HepG2 (cell line): ENCODE results near the gene TMEM151A. TPM values are rescaled to one million over a fixed set of nuclear protein-coding genes. Genes with fewer than 3 reads are reported as not detected.
A peak's percentile ranks its signal among the peaks of the same experiment; 100 is the strongest.

Experiments used
- ARID3A ChIP-seq: IDR thresholded peaks from 2 replicates; pipeline ENCODE4 v1.6.1; 2012; ENCODE audit warnings: low read depth, low read length, improper control_type of control experiment
- ATAD3A ChIP-seq: sonication (generic); formaldehyde crosslinking; IDR thresholded peaks from 2 replicates; pipeline ENCODE4 v1.4.0; 2020; ENCODE audit warnings: missing genetic modification reagents
- CBX5 ChIP-seq: sonication (generic); formaldehyde crosslinking; IDR thresholded peaks from 2 replicates; pipeline ENCODE4 v1.4.0; 2020; ENCODE audit warnings: missing genetic modification reagents, borderline replicate concordance
- DNMT3B ChIP-seq: conservative IDR thresholded peaks from 2 replicates; pipeline ENCODE4 v1.6.1; 2016; ENCODE audit warnings: missing biosample characterization, control low read depth
- FOXK2 ChIP-seq: fragments of 450-650 bp; IDR thresholded peaks from 2 replicates; pipeline ENCODE4 v1.6.1; 2016
- GRHL1 ChIP-seq: sonication (generic); formaldehyde crosslinking; conservative IDR thresholded peaks from 2 replicates; pipeline ENCODE4 v1.8.0; 2022; ENCODE audit warnings: missing genetic modification reagents
- GTF2F1 ChIP-seq: fragments of 150-350 bp; IDR thresholded peaks from 2 replicates; pipeline ENCODE4 v1.6.1; 2014; ENCODE audit warnings: low read length
- MTF1 ChIP-seq: sonication (generic); formaldehyde crosslinking; IDR thresholded peaks from 2 replicates; pipeline ENCODE4 v1.5.0; 2020; ENCODE audit warnings: missing genetic modification reagents
- MXD1 ChIP-seq: sonication (generic); formaldehyde crosslinking; IDR thresholded peaks from 2 replicates; pipeline ENCODE4 v1.4.0; 2020; ENCODE audit warnings: mild to moderate bottlenecking, missing genetic modification reagents
- NKX3-1 ChIP-seq: sonication (generic); formaldehyde crosslinking; IDR thresholded peaks from 2 replicates; pipeline ENCODE4 v1.5.0; 2020; ENCODE audit warnings: missing genetic modification reagents
- PAF1 ChIP-seq: IDR thresholded peaks from 2 replicates; pipeline ENCODE4 v1.6.1; 2016; ENCODE audit warnings: missing genetic modification reagents, missing compliant biosample characterization
- PHF21A ChIP-seq: sonication (generic); formaldehyde crosslinking; IDR thresholded peaks from 2 replicates; pipeline ENCODE4 v1.5.0; 2020; ENCODE audit warnings: mild to moderate bottlenecking, missing genetic modification reagents
- POLR2G ChIP-seq: fragments of 200-400 bp; formaldehyde crosslinking; IDR thresholded peaks from 2 replicates; pipeline ENCODE4 v1.6.1; 2018; ENCODE audit warnings: mild to moderate bottlenecking, low read depth, low read length, moderate library complexity
- RELA ChIP-seq: sonication (generic); formaldehyde crosslinking; IDR thresholded peaks from 2 replicates; pipeline ENCODE4 v1.4.0; 2020; ENCODE audit warnings: missing genetic modification reagents
- REXO4 ChIP-seq: sonication (generic); formaldehyde crosslinking; IDR thresholded peaks from 2 replicates; pipeline ENCODE4 v1.8.0; 2022; ENCODE audit warnings: missing genetic modification reagents, mild to moderate bottlenecking, borderline replicate concordance
- TARDBP ChIP-seq: sonication (generic); formaldehyde crosslinking; IDR thresholded peaks from 2 replicates; pipeline ENCODE4 v1.8.0; 2022; ENCODE audit warnings: mild to moderate bottlenecking, missing genetic modification reagents
- THAP7 ChIP-seq: sonication (generic); formaldehyde crosslinking; IDR thresholded peaks from 2 replicates; pipeline ENCODE4 v1.8.1; 2023; ENCODE audit warnings: mild to moderate bottlenecking, missing genetic modification reagents
- TP53 ChIP-seq: sonication (generic); formaldehyde crosslinking; conservative IDR thresholded peaks from 2 replicates; pipeline ENCODE4 v1.4.0; 2020; ENCODE audit warnings: missing genetic modification reagents
- ZBTB7B ChIP-seq: sonication (generic); formaldehyde crosslinking; IDR thresholded peaks from 2 replicates; pipeline ENCODE4 v1.4.0; 2020; ENCODE audit warnings: missing genetic modification reagents
- ZFX ChIP-seq: sonication (generic); formaldehyde crosslinking; IDR thresholded peaks from 2 replicates; pipeline ENCODE4 v1.4.0; 2020; ENCODE audit warnings: mild to moderate bottlenecking, low read depth, missing genetic modification reagents, moderate library complexity
- ZNF264 ChIP-seq: sonication (generic); formaldehyde crosslinking; IDR thresholded peaks from 2 replicates; pipeline ENCODE4 v1.4.0; 2020; ENCODE audit warnings: missing genetic modification reagents
- ZNF44 ChIP-seq: sonication (generic); formaldehyde crosslinking; IDR thresholded peaks from 2 replicates; pipeline ENCODE4 v1.5.1; 2020; ENCODE audit warnings: mild to moderate bottlenecking, missing genetic modification reagents
- ZNF484 ChIP-seq: sonication (generic); formaldehyde crosslinking; IDR thresholded peaks from 2 replicates; pipeline ENCODE4 v1.5.1; 2020; ENCODE audit warnings: mild to moderate bottlenecking, low read depth, missing genetic modification reagents, borderline replicate concordance
- ZNF788 ChIP-seq: sonication (generic); formaldehyde crosslinking; IDR thresholded peaks from 2 replicates; pipeline ENCODE4 v1.5.0; 2020; ENCODE audit warnings: mild to moderate bottlenecking, missing genetic modification reagents, borderline replicate concordance
- ZNF879 ChIP-seq: sonication (generic); formaldehyde crosslinking; IDR thresholded peaks from 2 replicates; pipeline ENCODE4 v1.8.1; 2023; ENCODE audit warnings: missing genetic modification reagents
- ZSCAN22 ChIP-seq: sonication (generic); formaldehyde crosslinking; IDR thresholded peaks from 2 replicates; pipeline ENCODE4 v1.4.0; 2020; ENCODE audit warnings: mild to moderate bottlenecking, missing genetic modification reagents
- polyA plus RNA-seq, 8 experiments: library from polyadenylated mRNA; depleted of rRNA in 3 of 8; stranded (reverse) in 7 of 8; unstranded in 1 of 8; fragments of >200 nt; fragmentation: Illumina TruSeq in 4 of 8; extraction: Trizol in 4 of 8; gene quantifications; 2 replicates each; pipeline versions ENCODE4 v1.2.1 to v1.2.3, GENCODE V29; 2011 to 2016; ENCODE audit warnings: low read depth in 4 of 8, missing spikeins in 1 of 8, mixed read lengths in 1 of 8; ENCODE audit not compliant: insufficient read depth in 1 of 8
- total RNA-seq, 5 experiments: library from RNA; depleted of rRNA; stranded (reverse); fragments of >200 nt; fragmentation: Illumina TruSeq; extraction: Trizol; gene quantifications; 2 replicates each; pipeline ENCODE4 v1.2.3, GENCODE V29; 2016; ENCODE audit warnings: low read depth in 1 of 5
- TF ChIP-seq, protein P1 (sequence below): IDR thresholded peaks from 2 replicates; pipeline ENCODE4 v1.6.1; 2016; ENCODE audit warnings: mild to moderate bottlenecking, missing biosample characterization, missing genetic modification reagents

The TMEM151A gene
- total and polyA plus RNA-seq, 2 of the 13 experiments (the other 11 are each of a cell fraction or from before 2014, with no cell fraction given): 0.18 to 0.33 TPM

DNA sequence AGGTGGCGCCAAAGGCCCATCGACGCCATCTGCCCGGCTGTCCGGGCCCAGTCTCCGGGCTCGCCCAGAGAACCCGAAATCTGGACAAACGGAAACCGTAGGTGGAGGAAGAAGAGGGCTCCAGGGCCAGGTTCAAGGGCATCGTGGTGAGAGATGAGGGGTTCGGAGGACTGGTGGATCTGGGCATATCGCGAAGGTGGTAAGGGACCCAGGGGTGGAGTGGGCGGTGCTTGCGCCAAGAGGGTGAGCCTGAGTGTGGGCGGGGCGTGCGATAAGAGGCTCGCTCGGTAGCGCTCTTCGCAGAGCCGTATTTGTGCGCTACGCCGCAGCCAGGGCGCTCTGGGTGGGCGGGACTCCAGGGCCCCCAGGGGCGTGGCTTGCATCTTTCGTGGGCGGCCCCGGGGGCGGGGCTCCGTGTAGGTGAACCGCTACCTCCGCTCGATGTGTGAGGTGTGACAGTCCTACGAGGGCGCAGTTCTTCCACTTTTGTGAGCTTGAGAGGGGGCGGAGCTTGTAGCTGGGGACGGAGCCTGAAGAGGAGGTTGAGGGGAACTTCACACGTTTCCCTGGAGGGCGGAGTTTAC is 20.4 kb downstream of the TMEM151A start (continued):
- no peak for TF ChIP-seq MXD1 (CRISPR knock-in tag)
- no peak for TF ChIP-seq GTF2F1
- no peak for TF ChIP-seq ZNF879 (CRISPR knock-in tag)
- TF ChIP-seq, protein P1, sequence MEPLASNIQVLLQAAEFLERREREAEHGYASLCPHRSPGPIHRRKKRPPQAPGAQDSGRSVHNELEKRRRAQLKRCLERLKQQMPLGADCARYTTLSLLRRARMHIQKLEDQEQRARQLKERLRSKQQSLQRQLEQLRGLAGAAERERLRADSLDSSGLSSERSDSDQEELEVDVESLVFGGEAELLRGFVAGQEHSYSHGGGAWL (CRISPR knock-in tag): peak; percentile 12; the same call in 1 of the 2 replicates
- no peak for TF ChIP-seq MTF1 (CRISPR knock-in tag)
- peak; percentile 69; the same call in 1 of the 2 replicates for TF ChIP-seq CBX5 (CRISPR knock-in tag)
- TF ChIP-seq POLR2G: peak; percentile 32
- peak; percentile 82 for TF ChIP-seq PHF21A
- no peak for TF ChIP-seq ZNF44 (CRISPR knock-in tag)
- TF ChIP-seq TARDBP (CRISPR knock-in tag): peak; percentile 83
- TF ChIP-seq DNMT3B (CRISPR knock-in tag): peak; percentile 75; the same call in 1 of the 2 replicates
- TF ChIP-seq NKX3-1: peak; percentile 64; the same call in 1 of the 2 replicates
- peak; percentile 42; the same call in 1 of the 2 replicates for TF ChIP-seq ZBTB7B
- TF ChIP-seq PAF1 (CRISPR knock-in tag): no peak
- no peak for TF ChIP-seq ZNF484
- no peak for TF ChIP-seq FOXK2
- no peak for TF ChIP-seq RELA (CRISPR knock-in tag)
- TF ChIP-seq ZNF264: no peak
- peak; percentile 85 for TF ChIP-seq ZFX (CRISPR knock-in tag)
- no peak for TF ChIP-seq ZSCAN22
- no peak for TF ChIP-seq ARID3A
- no peak for TF ChIP-seq ATAD3A (CRISPR knock-in tag)
- TF ChIP-seq GRHL1 (CRISPR knock-in tag): no peak
- no peak for TF ChIP-seq TP53 (CRISPR knock-in tag)
- TF ChIP-seq THAP7 (CRISPR knock-in tag): no peak
- peak; percentile 68; the same call in 1 of the 2 replicates for TF ChIP-seq ZNF788 (CRISPR knock-in tag)
- no peak for TF ChIP-seq REXO4
